MCF 10A (cell line): Measurements from ENCODE around the gene TELO2. TPM values are rescaled to one million over a fixed set of nuclear protein-coding genes. Genes with fewer than 3 reads are reported as not detected.

Experiments used
- BruUV-seq: library from RNA; stranded (reverse); fragments of 400-500 nt; replicated peaks from 2 replicates; lab custom pipeline; 2021; lab: Mats Ljungman, UMichigan
- CTCF ChIA-PET: fragments of 300-600 bp; sonication (Branson Sonifier 250); formaldehyde crosslinking; extraction: SDS; loops from one replicate; lab custom pipeline; 2021; ENCODE audit warnings: antibody characterized with exemption, inconsistent platforms; lab: Yijun Ruan, JAX
- POLR2A ChIA-PET: fragments of 300-600, 350-650 bp; sonication (Branson Sonifier 250); formaldehyde crosslinking; extraction: SDS; loops from one replicate; lab custom pipeline; 2020; ENCODE audit warnings: antibody characterized with exemption, inconsistent platforms; lab: Yijun Ruan, JAX
- DNase-seq: peaks from one replicate; pipeline ENCODE4 v3.0.0-alpha.2; 2018; ENCODE audit not compliant: unreplicated experiment
- H3K27ac Mint-ChIP-seq: one replicate; pipeline ENCODE4 v1.8.0; 2022; ENCODE audit warnings: mild to moderate bottlenecking, low read depth, mixed read lengths; ENCODE audit not compliant: unreplicated experiment
- H3K27me3 Mint-ChIP-seq: one replicate; pipeline ENCODE4 v1.8.0; 2022; ENCODE audit warnings: mixed read lengths; ENCODE audit not compliant: insufficient read depth, unreplicated experiment
- H3K36me3 Mint-ChIP-seq: one replicate; pipeline ENCODE4 v1.8.0; 2022; ENCODE audit warnings: mild to moderate bottlenecking, moderate library complexity, mixed read lengths; ENCODE audit not compliant: insufficient read depth, unreplicated experiment
- H3K4me1 Mint-ChIP-seq: one replicate; pipeline ENCODE4 v1.8.0; 2022; ENCODE audit warnings: mixed read lengths; ENCODE audit not compliant: insufficient read depth, unreplicated experiment
- H3K4me3 Mint-ChIP-seq: one replicate; pipeline ENCODE4 v1.8.0; 2022; ENCODE audit warnings: mild to moderate bottlenecking, moderate library complexity, mixed read lengths; ENCODE audit not compliant: unreplicated experiment
- H3K9me3 Mint-ChIP-seq: one replicate; pipeline ENCODE4 v1.8.0; 2022; ENCODE audit warnings: mixed read lengths; ENCODE audit not compliant: unreplicated experiment
- CTCF ChIP-seq: fragments of 200-600 bp; IDR thresholded peaks from one replicate; pipeline ENCODE4 v1.8.0; 2022; ENCODE audit warnings: antibody characterized with exemption, mild to moderate bottlenecking; ENCODE audit not compliant: unreplicated experiment
- intact Hi-C: fragments of 100-400 bp; cut with micrococcal nuclease; formaldehyde crosslinking; loops from 2 replicates; pipeline ENCODE4 v1.14.1; 2022
- total RNA-seq: library from RNA; stranded (reverse); gene quantifications from 2 replicates; pipeline ENCODE4 v1.2.3, GENCODE V29; 2022

The TELO2 gene
- total RNA-seq, 1 experiment from 2014 or later = 31.3 TPM

- intact Hi-C loops = no loop called here
- TSS peak; percentile 32 for BruUV-seq
- no peak overlapping the region for H3K27ac Mint-ChIP-seq
- H3K27me3 Mint-ChIP-seq = no peaks in the 10 kb centered on the region
- peaks cover 7% of the 10 kb centered on the region for H3K36me3 Mint-ChIP-seq
- ChIA-PET CTCF (interaction anchor here (0.6 kb wide), 1 partner anchor 288 kb away, joined by 3 read pairs; the partner anchor contains the start of genes NUBP2 and SPSB3), POLR2A (interaction anchor here (0.6 to 2.2 kb wide), 5 partner anchors 65 to 184 kb away, joined by 3 to 10 read pairs (median 4); partner anchors contain the start of genes IFT140, JPT2 and UQCC4)
- peak; percentile 61 for DNase-seq
- TF ChIP-seq CTCF = peak; percentile 45
- H3K9me3 Mint-ChIP-seq = no peaks in the 10 kb centered on the region
- H3K4me1 Mint-ChIP-seq = no peaks in the 10 kb centered on the region
- H3K4me3 Mint-ChIP-seq = peak overlapping the region; percentile 78
Observed at GRCh38 chr16:1494129-1494640, 1.0 kb downstream of the TELO2 start.

DNA sequence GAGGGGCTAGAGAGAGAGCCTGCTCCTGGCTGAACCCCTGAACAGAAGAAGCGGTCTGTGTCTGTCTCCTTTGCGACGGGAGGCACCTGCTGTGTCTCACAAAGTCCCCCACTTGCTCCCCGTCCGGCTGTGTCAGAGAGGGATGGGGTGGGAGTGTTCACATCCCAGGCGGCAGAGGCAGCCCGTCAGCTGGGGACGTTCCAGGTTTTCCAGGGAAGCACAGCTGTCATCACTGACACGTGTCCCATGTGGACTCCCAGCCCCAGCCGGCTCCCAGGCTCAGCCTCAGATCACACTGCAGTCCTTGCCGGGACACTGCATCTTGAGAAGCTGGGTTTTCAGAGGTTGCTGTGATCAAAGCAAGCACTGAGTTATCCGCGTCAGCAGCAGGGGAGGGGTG is 1.6 kb downstream of the TELO2 start:
- no peaks in the 10 kb centered on the region for H3K27me3 Mint-ChIP-seq
- no peak for TF ChIP-seq CTCF
- H3K9me3 Mint-ChIP-seq = no peaks in the 10 kb centered on the region
- peaks cover 7% of the 10 kb centered on the region for H3K36me3 Mint-ChIP-seq
- no peak overlapping the region for H3K27ac Mint-ChIP-seq
- no peak for DNase-seq
- no peaks in the 10 kb centered on the region for H3K4me1 Mint-ChIP-seq
- ChIA-PET CTCF (interaction anchor here (0.5 kb wide), 1 partner anchor 75 kb away, joined by 5 read pairs; no protein-coding TSS in a partner anchor), POLR2A (interaction anchor here (0.6 kb wide), 1 partner anchor 96 kb away, joined by 3 read pairs; no protein-coding TSS in a partner anchor)
- BruUV-seq = no TSS peak
- H3K4me3 Mint-ChIP-seq = peak overlapping the region; percentile 78
- intact Hi-C loops = no loop called here

- Mint-ChIP-seq H3K27me3 (no peaks in the 10 kb centered on the region), H3K36me3 (peaks cover 7% of the 10 kb centered on the region), H3K9me3 (no peaks in the 10 kb centered on the region), H3K4me1 (no peaks in the 10 kb centered on the region), H3K27ac (no peak overlapping the region), H3K4me3 (no peak overlapping the region)
- no peak for TF ChIP-seq CTCF
- POLR2A ChIA-PET = no interaction called here
- DNase-seq = no peak
- intact Hi-C loops = no loop called here
- CTCF ChIA-PET = interaction anchor here (0.5 kb wide), 1 partner anchor 76 kb away, joined by 5 read pairs; no protein-coding TSS in a partner anchor
- BruUV-seq = no TSS peak
Observed at GRCh38 chr16:1495211-1495888, 2.2 kb downstream of the TELO2 start.

DNA sequence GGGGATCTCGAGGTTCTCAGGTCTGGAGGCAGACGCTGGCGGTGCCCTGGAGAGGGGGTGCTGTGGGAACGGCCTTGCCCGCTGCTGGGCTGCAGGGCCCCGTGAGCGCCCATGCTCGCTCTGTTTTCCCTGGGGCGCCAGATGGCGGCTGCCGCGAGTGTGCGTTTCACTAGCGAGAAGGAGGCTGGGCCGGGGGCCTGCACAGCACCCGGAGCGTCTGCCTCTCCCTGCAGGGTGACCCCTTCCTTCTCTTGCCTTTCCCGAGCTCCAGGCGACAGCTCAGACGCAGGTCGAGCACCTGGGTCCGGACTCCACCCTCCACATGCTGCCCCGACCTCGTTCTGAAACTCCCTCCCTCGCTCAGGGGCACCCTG is 2.7 kb downstream of the TELO2 start:
- ChIA-PET POLR2A (no interaction called here), CTCF (no interaction called here)
- H3K27me3 Mint-ChIP-seq = no peaks in the 10 kb centered on the region
- no peak for TF ChIP-seq CTCF
- no peak for DNase-seq
- BruUV-seq = no TSS peak
- H3K27ac Mint-ChIP-seq = no peak overlapping the region
- no peaks in the 10 kb centered on the region for H3K4me1 Mint-ChIP-seq
- H3K4me3 Mint-ChIP-seq = no peak overlapping the region
- peaks cover 7% of the 10 kb centered on the region for H3K36me3 Mint-ChIP-seq
- no peaks in the 10 kb centered on the region for H3K9me3 Mint-ChIP-seq
- intact Hi-C loops = no loop called here
